ENCODE results near the gene VTN.

The VTN gene

GRCh38 chr17:28370035-28370743 lies at the start of gene VTN:
Gene VTN, minus strand, starts transcription at chr17:28370307. Its CDS starts 104 bp downstream, at chr17:28370203.
- no peak for DNase-seq

- DNase-seq, result peak; percentile 72
These were observed 46.7 kb upstream of the VTN start for GRCh38 chr17:28416703-28417311.

- no peak for DNase-seq
These were observed 45.8 kb upstream of the VTN start for GRCh38 chr17:28415886-28416285.

GRCh38 chr17:28413804-28414203 lies 43.7 kb upstream of the VTN start:
- no peak for DNase-seq

GRCh38 chr17:28412099-28412498 lies 42.0 kb upstream of the VTN start:
- no peak for DNase-seq

- DNase-seq, result no peak
These were observed 37.8 kb upstream of the VTN start for GRCh38 chr17:28407974-28408306.

- no peak for DNase-seq
These were observed 37.2 kb upstream of the VTN start for GRCh38 chr17:28407130-28407973.

- DNase-seq, result no peak
These were observed 36.3 kb upstream of the VTN start for GRCh38 chr17:28406473-28406814.

GRCh38 chr17:28405632-28406472 lies 35.7 kb upstream of the VTN start, which contains the start of gene SLC46A1:
Gene SLC46A1, minus strand, starts transcription at chr17:28406212. Its CDS starts 98 bp downstream, at chr17:28406114.
- DNase-seq, result peak; percentile 73

GRCh38 chr17:28404812-28405570 lies 34.9 kb upstream of the VTN start:
- no peak for DNase-seq

- DNase-seq, result no peak
These were observed 34.3 kb upstream of the VTN start for GRCh38 chr17:28404461-28404811.

GRCh38 chr17:28404007-28404406 lies 33.9 kb upstream of the VTN start:
- no peak for DNase-seq

GRCh38 chr17:28402844-28403243 lies 32.7 kb upstream of the VTN start:
- DNase-seq, result no peak

GRCh38 chr17:28402224-28402630 lies 32.1 kb upstream of the VTN start:
- no peak for DNase-seq

- no peak for DNase-seq
These were observed 29.7 kb upstream of the VTN start for GRCh38 chr17:28399808-28400207.

GRCh38 chr17:28398280-28398981 lies 28.3 kb upstream of the VTN start:
- DNase-seq, result no peak

- no peak for DNase-seq
These were observed 27.7 kb upstream of the VTN start for GRCh38 chr17:28397687-28398279.

- no peak for DNase-seq
These were observed 27.2 kb upstream of the VTN start for GRCh38 chr17:28397275-28397674.

GRCh38 chr17:28396635-28397239 lies 26.6 kb upstream of the VTN start:
- no peak for DNase-seq

GRCh38 chr17:28395968-28396367 lies 25.9 kb upstream of the VTN start:
- no peak for DNase-seq

GRCh38 chr17:28395426-28395825 lies 25.3 kb upstream of the VTN start:
- DNase-seq, result no peak
